Measurements from ENCODE around the gene MMD2.
"Not testable (repeated sequence)": the region's sequence is repeated elsewhere in the genome, so short reads cannot be mapped to it uniquely, and the experiment has no call there.

The MMD2 gene

GRCh38 chr7:4958477-4959301, at the start of gene MMD2:
TSS of gene MMD2 (minus strand) at chr7:4959187. CDS start at chr7:4959017, 170 bp downstream.
- no peak for DNase-seq (ENCODE audit: insufficient read length, low spot score)
- no peak for FAIRE-seq

- no peak for DNase-seq (ENCODE audit: insufficient read length, low spot score)
- FAIRE-seq, result no peak
These were observed 46.1 kb upstream of the MMD2 start for GRCh38 chr7:5005066-5005465.

GRCh38 chr7:5001911-5002310, 42.9 kb upstream of the MMD2 start:
- FAIRE-seq (peak; percentile 23), DNase-seq (ENCODE audit: insufficient read length, low spot score) (no peak)

- no peak for FAIRE-seq
- no peak for DNase-seq (ENCODE audit: insufficient read length, low spot score)
These were observed 42.0 kb upstream of the MMD2 start for GRCh38 chr7:5001003-5001402.

GRCh38 chr7:4999369-4999950, 40.5 kb upstream of the MMD2 start:
- no peak for FAIRE-seq
- no peak for DNase-seq (ENCODE audit: insufficient read length, low spot score)

GRCh38 chr7:4998910-4999309, 39.9 kb upstream of the MMD2 start:
- DNase-seq (ENCODE audit: insufficient read length, low spot score), result no peak
- FAIRE-seq, result no peak

GRCh38 chr7:4998244-4998643, 39.3 kb upstream of the MMD2 start:
- DNase-seq (ENCODE audit: insufficient read length, low spot score) (no peak), FAIRE-seq (no peak)

- DNase-seq (ENCODE audit: insufficient read length, low spot score) (no peak), FAIRE-seq (no peak)
These were observed 37.8 kb upstream of the MMD2 start for GRCh38 chr7:4996696-4997222.

- FAIRE-seq, result no peak
- no peak for DNase-seq (ENCODE audit: insufficient read length, low spot score)
These were observed 36.5 kb upstream of the MMD2 start for GRCh38 chr7:4995429-4995969.

GRCh38 chr7:4993471-4993870, 34.5 kb upstream of the MMD2 start:
- FAIRE-seq (peak; percentile 46), DNase-seq (ENCODE audit: insufficient read length, low spot score) (no peak)

GRCh38 chr7:4982741-4983140, 23.8 kb upstream of the MMD2 start:
- DNase-seq (ENCODE audit: insufficient read length, low spot score); FAIRE-seq: not testable (repeated sequence)

- not testable (repeated sequence) for FAIRE-seq; DNase-seq (ENCODE audit: insufficient read length, low spot score)
These were observed 22.4 kb upstream of the MMD2 start for GRCh38 chr7:4981295-4981890.

- not testable (repeated sequence) for FAIRE-seq; DNase-seq (ENCODE audit: insufficient read length, low spot score)
These were observed 16.6 kb upstream of the MMD2 start for GRCh38 chr7:4975626-4976025.

GRCh38 chr7:4973728-4974198, 14.8 kb upstream of the MMD2 start:
- peak; percentile 93 for FAIRE-seq
- peak; percentile 96 for DNase-seq (ENCODE audit: insufficient read length, low spot score)

GRCh38 chr7:4972446-4972845, 13.5 kb upstream of the MMD2 start:
- DNase-seq (ENCODE audit: insufficient read length, low spot score); FAIRE-seq: not testable (repeated sequence)

GRCh38 chr7:4965295-4966022, 6.5 kb upstream of the MMD2 start:
- FAIRE-seq (no peak), DNase-seq (ENCODE audit: insufficient read length, low spot score) (no peak)

GRCh38 chr7:4964506-4964905, 5.5 kb upstream of the MMD2 start:
- FAIRE-seq, result no peak
- no peak for DNase-seq (ENCODE audit: insufficient read length, low spot score)

GRCh38 chr7:4962872-4963775, 4.1 kb upstream of the MMD2 start:
- no peak for FAIRE-seq

GRCh38 chr7:4960363-4960762, 1.4 kb upstream of the MMD2 start:
- FAIRE-seq, result no peak

More at GRCh38 chr7:4962872-4963775, 4.1 kb upstream of the MMD2 start:
- DNase-seq (ENCODE audit: insufficient read length, low spot score), result no peak

More at GRCh38 chr7:4960363-4960762, 1.4 kb upstream of the MMD2 start:
- DNase-seq (ENCODE audit: insufficient read length, low spot score), result no peak
